NOMO-1 treated with DMSO at 0.1 percent for 48 hours (cell line): ENCODE results near the gene MRGPRE.

ENCODE experiments used
- DNase-seq: peaks from one replicate; lab custom pipeline; 2025; ENCODE audit not compliant: unreplicated experiment; lab: John Stamatoyannopoulos, UW

Gene MRGPRE

GRCh38 chr11:3214420-3214699 is 17.9 kb downstream of the MRGPRE start:
- no peak for DNase-seq

GRCh38 chr11:3213659-3214419 is 18.4 kb downstream of the MRGPRE start:
- DNase-seq, result no peak

- DNase-seq, result no peak
These were observed 23.9 kb downstream of the MRGPRE start for GRCh38 chr11:3208272-3208671.

- no peak for DNase-seq
These were observed 24.6 kb downstream of the MRGPRE start for GRCh38 chr11:3207526-3208189.

- no peak for DNase-seq
These were observed 25.4 kb downstream of the MRGPRE start for GRCh38 chr11:3206922-3207204.

GRCh38 chr11:3206156-3206921 is 25.9 kb downstream of the MRGPRE start:
- no peak for DNase-seq

GRCh38 chr11:3205261-3206155 is 26.7 kb downstream of the MRGPRE start:
- DNase-seq, result no peak

GRCh38 chr11:3204141-3205015 is 27.8 kb downstream of the MRGPRE start:
- DNase-seq, result no peak

- no peak for DNase-seq
These were observed 28.8 kb downstream of the MRGPRE start for GRCh38 chr11:3203221-3204043.

GRCh38 chr11:3202759-3203158 is 29.5 kb downstream of the MRGPRE start:
- DNase-seq, result no peak

GRCh38 chr11:3202305-3202704 is 29.9 kb downstream of the MRGPRE start:
- no peak for DNase-seq

GRCh38 chr11:3201677-3202181 is 30.5 kb downstream of the MRGPRE start:
- DNase-seq, result no peak

GRCh38 chr11:3201112-3201581 is 31.1 kb downstream of the MRGPRE start:
- DNase-seq, result no peak

- DNase-seq, result no peak
These were observed 31.7 kb downstream of the MRGPRE start for GRCh38 chr11:3200388-3201111.

GRCh38 chr11:3199537-3200295 is 32.5 kb downstream of the MRGPRE start:
- no peak for DNase-seq

GRCh38 chr11:3198815-3199214 is 33.4 kb downstream of the MRGPRE start:
- DNase-seq, result no peak

- no peak for DNase-seq
These were observed 34.2 kb downstream of the MRGPRE start for GRCh38 chr11:3197878-3198528.
